Left kidney (tissue), 2 donors: ENCODE results near the gene USP35. TPM values are rescaled to one million over a fixed set of nuclear protein-coding genes. Genes with fewer than 3 reads are reported as not detected.
"Not testable (repeated sequence)": the region's sequence is repeated elsewhere in the genome, so short reads cannot be mapped to it uniquely, and the experiment has no call there.

Experiments
- DNase-seq: peaks from one replicate; pipeline ENCODE4 v3.0.0-alpha.2; 2013
- polyA plus RNA-seq: library from polyadenylated mRNA; unstranded; fragments of 120-200 nt; gene quantifications from one replicate; pipeline ENCODE4 v1.2.1, GENCODE V29; 2013; ENCODE audit not compliant: insufficient read length

USP35 gene
- polyA plus RNA-seq, 1 donor, result 4.9 TPM

- no peak for DNase-seq
These were observed 29.2 kb downstream of the USP35 start for GRCh38 chr11:78217650-78218541.

GRCh38 chr11:78218707-78219492 lies 30.2 kb downstream of the USP35 start:
- no peak for DNase-seq

GRCh38 chr11:78219493-78220217 lies 30.9 kb downstream of the USP35 start:
- no peak for DNase-seq

- DNase-seq, result no peak
These were observed 31.8 kb downstream of the USP35 start for GRCh38 chr11:78220218-78221157.

GRCh38 chr11:78221396-78222315 lies 32.9 kb downstream of the USP35 start:
- DNase-seq, result no peak

GRCh38 chr11:78222726-78223125 lies 34.0 kb downstream of the USP35 start:
- not testable (repeated sequence) for DNase-seq

GRCh38 chr11:78223320-78223954 lies 34.7 kb downstream of the USP35 start:
- DNase-seq, result no peak

GRCh38 chr11:78224506-78224905 lies 35.8 kb downstream of the USP35 start:
- DNase-seq, result no peak

- no peak for DNase-seq
These were observed 36.2 kb downstream of the USP35 start for GRCh38 chr11:78224906-78225420.

- DNase-seq, result no peak
These were observed 38.3 kb downstream of the USP35 start for GRCh38 chr11:78226684-78227680.

GRCh38 chr11:78227921-78228320 lies 39.2 kb downstream of the USP35 start:
- DNase-seq, result no peak

GRCh38 chr11:78228467-78228866 lies 39.7 kb downstream of the USP35 start:
- peak; percentile 77 for DNase-seq

- DNase-seq, result no peak
These were observed 40.4 kb downstream of the USP35 start for GRCh38 chr11:78229106-78229505.

GRCh38 chr11:78230161-78230877 lies 41.6 kb downstream of the USP35 start:
- no peak for DNase-seq

GRCh38 chr11:78231962-78232501 lies 43.3 kb downstream of the USP35 start:
- DNase-seq, result no peak

GRCh38 chr11:78233046-78233445 lies 44.3 kb downstream of the USP35 start:
- not testable (repeated sequence) for DNase-seq

- DNase-seq, result no peak
These were observed 45.3 kb downstream of the USP35 start for GRCh38 chr11:78234006-78234405.
